Stimulated activated CD4-positive, alpha-beta T cell treated with anti-CD3 and anti-CD28 coated beads, Interleukin-2, amount 100 ng/mL, for 4 hours (primary cell): ENCODE data around the gene CORO1A.
"Not testable (repeated sequence)": the region's sequence is repeated elsewhere in the genome, so short reads cannot be mapped to it uniquely, and the experiment has no call there.

ENCODE experiments used
- DNase-seq: peaks from one replicate; pipeline ENCODE4 v3.0.0-alpha.2; 2020; ENCODE audit warnings: low read depth

The CORO1A gene

GRCh38 chr16:30170145-30170544 lies 13.3 kb upstream of the CORO1A start:
- not testable (repeated sequence) for DNase-seq

GRCh38 chr16:30173054-30173453 lies 10.3 kb upstream of the CORO1A start:
- DNase-seq, result no peak

GRCh38 chr16:30176876-30177275 lies 6.5 kb upstream of the CORO1A start:
- not testable (repeated sequence) for DNase-seq

- DNase-seq, result no peak
Measured at GRCh38 chr16:30179195-30179594, 4.2 kb upstream of the CORO1A start.

GRCh38 chr16:30179931-30180330 lies 3.5 kb upstream of the CORO1A start:
- DNase-seq, result no peak

GRCh38 chr16:30180741-30181140 lies 2.7 kb upstream of the CORO1A start:
- DNase-seq, result no peak

GRCh38 chr16:30184096-30184890 lies 891 bp downstream of the CORO1A start:
- DNase-seq, result peak; percentile 40

GRCh38 chr16:30184891-30185682 lies 1.7 kb downstream of the CORO1A start:
- DNase-seq, result no peak

- DNase-seq, result peak; percentile 67
Measured at GRCh38 chr16:30185683-30186421, 2.5 kb downstream of the CORO1A start.

GRCh38 chr16:30186444-30186781 lies 3.0 kb downstream of the CORO1A start:
- DNase-seq, result no peak

GRCh38 chr16:30186782-30187555 lies 3.6 kb downstream of the CORO1A start:
- DNase-seq, result peak; percentile 79

- no peak for DNase-seq
Measured at GRCh38 chr16:30187556-30187865, 4.1 kb downstream of the CORO1A start.

- DNase-seq, result no peak
Measured at GRCh38 chr16:30187971-30188561, 4.7 kb downstream of the CORO1A start.

GRCh38 chr16:30191158-30191557 lies 7.8 kb downstream of the CORO1A start:
- not testable (repeated sequence) for DNase-seq

- DNase-seq, result not testable (repeated sequence)
Measured at GRCh38 chr16:30193098-30193497, 9.7 kb downstream of the CORO1A start.

GRCh38 chr16:30193615-30194014 lies 10.2 kb downstream of the CORO1A start, which contains the start of the genes BOLA2B and SLX1A:
Gene BOLA2B (minus strand): TSS chr16:30193666. CDS start chr16:30193595, 71 bp downstream.
Gene SLX1A (plus strand): TSS chr16:30193875. CDS start chr16:30194085, 210 bp downstream.
- DNase-seq, result not testable (repeated sequence)

GRCh38 chr16:30194172-30194925 lies 10.9 kb downstream of the CORO1A start:
- DNase-seq, result not testable (repeated sequence)

- DNase-seq, result not testable (repeated sequence)
Measured at GRCh38 chr16:30197001-30197400, 13.6 kb downstream of the CORO1A start.

GRCh38 chr16:30199049-30199448 lies 15.6 kb downstream of the CORO1A start, which contains the start of gene SULT1A3:
Gene SULT1A3 (plus strand): TSS chr16:30199255. CDS start chr16:30200729, 1,474 bp downstream.
- not testable (repeated sequence) for DNase-seq

- not testable (repeated sequence) for DNase-seq
Measured at GRCh38 chr16:30199608-30200343, 16.4 kb downstream of the CORO1A start.
